GM23338 (cell line): ENCODE measurements around the gene STX4. TPM values are rescaled to one million over a fixed set of nuclear protein-coding genes. Genes with fewer than 3 reads are reported as not detected.

Source experiments
- ATAC-seq: fragments of 200-7000 bp; cut with Tn5 transposase; 3 replicates; pipeline ENCODE4 v1.9.1; 2020
- DNase-seq: peaks from one replicate; pipeline ENCODE4 v3.0.0-alpha.2; 2015; ENCODE audit warnings: low spot score
- H2AFZ ChIP-seq: fragments of 200-600 bp; sonication (generic); 2 replicates; pipeline ENCODE4 v1.8.0; 2016; ENCODE audit warnings: antibody characterized with exemption, mild to moderate bottlenecking, moderate library complexity
- H3F3A ChIP-seq: fragments of 200-600 bp; sonication (generic); replicated peaks from 2 replicates; pipeline ENCODE4 v1.8.0; 2017; ENCODE audit warnings: antibody characterized with exemption, mixed run types, low read depth
- H3K27ac ChIP-seq: fragments of 200-600 bp; sonication (generic); 2 replicates; pipeline ENCODE4 v1.6.1; 2016; ENCODE audit warnings: low read depth
- H3K27me3 ChIP-seq: fragments of 200-600 bp; sonication (generic); 2 replicates; pipeline ENCODE4 v1.8.0; 2016; ENCODE audit warnings: mild to moderate bottlenecking, mixed run types, moderate library complexity; ENCODE audit not compliant: insufficient read depth
- H3K36me3 ChIP-seq: fragments of 200-600 bp; sonication (generic); 2 replicates; pipeline ENCODE4 v1.8.0; 2016; ENCODE audit warnings: mild to moderate bottlenecking; ENCODE audit not compliant: insufficient read depth
- H3K4me1 ChIP-seq: fragments of 200-600 bp; sonication (generic); 2 replicates; pipeline ENCODE4 v1.8.0; 2016; ENCODE audit warnings: mild to moderate bottlenecking, moderate library complexity; ENCODE audit not compliant: insufficient read depth
- H3K4me2 ChIP-seq: fragments of 200-600 bp; sonication (generic); 2 replicates; pipeline ENCODE4 v1.7.1; 2017; ENCODE audit warnings: mixed run types
- H3K4me3 ChIP-seq: fragments of 200-600 bp; sonication (generic); 2 replicates; pipeline ENCODE4 v1.6.1; 2016; ENCODE audit warnings: mixed run types
- H3K79me2 ChIP-seq: fragments of 200-600 bp; sonication (generic); replicated peaks from 2 replicates; pipeline ENCODE4 v1.8.0; 2017; ENCODE audit warnings: mild to moderate bottlenecking; ENCODE audit not compliant: insufficient read depth
- H3K9me2 ChIP-seq: fragments of 200-600 bp; sonication (generic); 2 replicates; pipeline ENCODE4 v1.8.0; 2017; ENCODE audit not compliant: insufficient read depth
- H4K20me1 ChIP-seq: fragments of 200-600 bp; sonication (generic); replicated peaks from 2 replicates; pipeline ENCODE4 v1.8.0; 2017; ENCODE audit warnings: mild to moderate bottlenecking; ENCODE audit not compliant: insufficient read depth
- H3K27ac Mint-ChIP-seq: 2 replicates; pipeline ENCODE4 v1.8.0; 2020; ENCODE audit warnings: inconsistent platforms, mild to moderate bottlenecking, moderate library complexity, mixed read lengths
- H3K27me3 Mint-ChIP-seq: 3 replicates; pipeline ENCODE4 v1.8.0; 2022; ENCODE audit warnings: low read depth, mild to moderate bottlenecking, moderate library complexity, mixed read lengths, inconsistent platforms; ENCODE audit not compliant: insufficient read depth, poor library complexity
- H3K36me3 Mint-ChIP-seq: 3 replicates; pipeline ENCODE4 v1.8.0; 2021; ENCODE audit warnings: low read depth, mild to moderate bottlenecking, inconsistent platforms, moderate library complexity, mixed read lengths
- H3K4me1 Mint-ChIP-seq: 3 replicates; pipeline ENCODE4 v1.8.0; 2020; ENCODE audit warnings: mild to moderate bottlenecking, inconsistent platforms, mixed read lengths
- H3K4me3 Mint-ChIP-seq: 3 replicates; pipeline ENCODE4 v1.8.0; 2021; ENCODE audit warnings: moderate library complexity, mild to moderate bottlenecking, inconsistent platforms, mixed read lengths
- H3K9me3 Mint-ChIP-seq: 3 replicates; pipeline ENCODE4 v1.8.0; 2020; ENCODE audit warnings: moderate library complexity, mild to moderate bottlenecking, inconsistent platforms, mixed read lengths
- CREB1 ChIP-seq: fragments of 250-450 bp; sonication (Bioruptor Pico); IDR thresholded peaks from 2 replicates; pipeline ENCODE4 v1.5.0; 2020; ENCODE audit warnings: low read depth, mild to moderate bottlenecking, moderate library complexity
- NANOG ChIP-seq: IDR thresholded peaks from 2 replicates; pipeline ENCODE4 v1.6.1; 2016; ENCODE audit warnings: antibody characterized with exemption, borderline replicate concordance
- POLR2AphosphoS5 ChIP-seq: IDR thresholded peaks from 2 replicates; pipeline ENCODE4 v1.6.1; 2016; ENCODE audit warnings: antibody characterized with exemption, low read depth
- ZNF331 ChIP-seq: fragments of 250-450 bp; sonication (Bioruptor Pico); IDR thresholded peaks from 2 replicates; pipeline ENCODE4 v1.5.0; 2020; ENCODE audit warnings: low read depth, mild to moderate bottlenecking, moderate library complexity
- polyA plus RNA-seq: library from polyadenylated mRNA; unstranded; fragments of >200 nt; fragmentation: Nextera tagmentation; extraction: Ambion mirVana; gene quantifications from 2 replicates; pipeline ENCODE4 v1.2.1, GENCODE V29; 2016
- total RNA-seq: library from RNA; depleted of rRNA; stranded (reverse); fragments of >200 nt; shearing (Covaris generic); gene quantifications from 2 replicates; pipeline ENCODE4 v1.2.3, GENCODE V29; 2014
- TF ChIP-seq, protein P1 (sequence below): IDR thresholded peaks from 2 replicates; pipeline ENCODE4 v1.6.1; 2016; ENCODE audit warnings: antibody characterized with exemption
- TF ChIP-seq, protein P2 (sequence below): IDR thresholded peaks from one replicate; pipeline ENCODE4 v1.6.1; 2018; ENCODE audit warnings: antibody characterized with exemption; ENCODE audit not compliant: unreplicated experiment

The STX4 gene
- total and polyA plus RNA-seq, 2 experiments from 2014 or later, result 13.0 to 39.3 TPM

DNA sequence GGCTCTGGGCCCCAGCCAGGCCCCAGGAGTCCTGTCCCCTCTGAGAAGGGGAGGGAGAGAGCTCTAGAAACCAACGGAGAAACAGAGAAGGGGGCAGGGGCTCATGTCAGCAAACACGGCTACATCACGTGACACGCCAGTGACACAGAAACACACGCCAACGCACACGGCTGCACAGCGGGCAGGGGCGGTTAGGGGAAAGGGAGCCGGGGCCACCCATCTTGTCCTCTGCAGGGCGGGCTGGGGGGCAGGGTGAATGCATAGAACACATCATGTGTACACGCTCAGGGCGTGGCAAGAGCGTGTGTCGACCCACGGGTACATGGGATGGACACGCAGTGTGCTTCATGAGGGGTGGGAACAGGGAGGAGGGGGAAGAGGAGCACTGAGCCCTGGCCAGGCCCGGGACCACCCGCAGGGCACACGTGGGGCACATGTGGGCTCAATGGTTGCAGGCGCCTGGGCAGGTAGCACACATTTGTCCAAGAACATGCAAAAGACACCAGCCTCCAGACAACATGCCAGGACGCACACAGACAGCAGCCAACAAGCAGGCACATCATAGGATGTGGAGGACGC lies 43.8 kb upstream of the STX4 start:
- H3K27me3 Mint-ChIP-seq, result peaks cover 17% of the 10 kb centered on the region
- no peak overlapping the region for H2AFZ ChIP-seq
- H3K27ac ChIP-seq, result no peak overlapping the region
- H3K4me3 ChIP-seq, result no peak overlapping the region
- ATAC-seq, result no peak
- peaks cover 7% of the 10 kb centered on the region; the same call in 1 of the 2 replicates for H3F3A ChIP-seq
- H3K4me2 ChIP-seq, result no peak overlapping the region
- no peaks in the 10 kb centered on the region for H3K79me2 ChIP-seq
- no peaks in the 10 kb centered on the region for H3K4me1 ChIP-seq
- H3K4me1 Mint-ChIP-seq, result peaks cover 6% of the 10 kb centered on the region; the same call in 2 of the 3 replicates
- TF ChIP-seq, protein P1, sequence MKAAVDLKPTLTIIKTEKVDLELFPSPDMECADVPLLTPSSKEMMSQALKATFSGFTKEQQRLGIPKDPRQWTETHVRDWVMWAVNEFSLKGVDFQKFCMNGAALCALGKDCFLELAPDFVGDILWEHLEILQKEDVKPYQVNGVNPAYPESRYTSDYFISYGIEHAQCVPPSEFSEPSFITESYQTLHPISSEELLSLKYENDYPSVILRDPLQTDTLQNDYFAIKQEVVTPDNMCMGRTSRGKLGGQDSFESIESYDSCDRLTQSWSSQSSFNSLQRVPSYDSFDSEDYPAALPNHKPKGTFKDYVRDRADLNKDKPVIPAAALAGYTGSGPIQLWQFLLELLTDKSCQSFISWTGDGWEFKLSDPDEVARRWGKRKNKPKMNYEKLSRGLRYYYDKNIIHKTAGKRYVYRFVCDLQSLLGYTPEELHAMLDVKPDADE, result no peak
- TF ChIP-seq POLR2AphosphoS5 (no peak), ZNF331 (no peak), NANOG (no peak)
- TF ChIP-seq, protein P2, sequence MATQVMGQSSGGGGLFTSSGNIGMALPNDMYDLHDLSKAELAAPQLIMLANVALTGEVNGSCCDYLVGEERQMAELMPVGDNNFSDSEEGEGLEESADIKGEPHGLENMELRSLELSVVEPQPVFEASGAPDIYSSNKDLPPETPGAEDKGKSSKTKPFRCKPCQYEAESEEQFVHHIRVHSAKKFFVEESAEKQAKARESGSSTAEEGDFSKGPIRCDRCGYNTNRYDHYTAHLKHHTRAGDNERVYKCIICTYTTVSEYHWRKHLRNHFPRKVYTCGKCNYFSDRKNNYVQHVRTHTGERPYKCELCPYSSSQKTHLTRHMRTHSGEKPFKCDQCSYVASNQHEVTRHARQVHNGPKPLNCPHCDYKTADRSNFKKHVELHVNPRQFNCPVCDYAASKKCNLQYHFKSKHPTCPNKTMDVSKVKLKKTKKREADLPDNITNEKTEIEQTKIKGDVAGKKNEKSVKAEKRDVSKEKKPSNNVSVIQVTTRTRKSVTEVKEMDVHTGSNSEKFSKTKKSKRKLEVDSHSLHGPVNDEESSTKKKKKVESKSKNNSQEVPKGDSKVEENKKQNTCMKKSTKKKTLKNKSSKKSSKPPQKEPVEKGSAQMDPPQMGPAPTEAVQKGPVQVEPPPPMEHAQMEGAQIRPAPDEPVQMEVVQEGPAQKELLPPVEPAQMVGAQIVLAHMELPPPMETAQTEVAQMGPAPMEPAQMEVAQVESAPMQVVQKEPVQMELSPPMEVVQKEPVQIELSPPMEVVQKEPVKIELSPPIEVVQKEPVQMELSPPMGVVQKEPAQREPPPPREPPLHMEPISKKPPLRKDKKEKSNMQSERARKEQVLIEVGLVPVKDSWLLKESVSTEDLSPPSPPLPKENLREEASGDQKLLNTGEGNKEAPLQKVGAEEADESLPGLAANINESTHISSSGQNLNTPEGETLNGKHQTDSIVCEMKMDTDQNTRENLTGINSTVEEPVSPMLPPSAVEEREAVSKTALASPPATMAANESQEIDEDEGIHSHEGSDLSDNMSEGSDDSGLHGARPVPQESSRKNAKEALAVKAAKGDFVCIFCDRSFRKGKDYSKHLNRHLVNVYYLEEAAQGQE, result no peak
- H3K9me3 Mint-ChIP-seq, result no peaks in the 10 kb centered on the region
- H3K4me3 Mint-ChIP-seq, result no peak overlapping the region
- H3K36me3 ChIP-seq, result no peaks in the 10 kb centered on the region
- no peaks in the 10 kb centered on the region; the same call in 1 of the 2 replicates for H4K20me1 ChIP-seq
- H3K27ac Mint-ChIP-seq, result no peak overlapping the region
- H3K9me2 ChIP-seq, result no peaks in the 10 kb centered on the region
- peaks cover 4% of the 10 kb centered on the region; the same call in 1 of the 3 replicates for H3K36me3 Mint-ChIP-seq
- no peak for DNase-seq
- H3K27me3 ChIP-seq, result no peaks in the 10 kb centered on the region

DNA sequence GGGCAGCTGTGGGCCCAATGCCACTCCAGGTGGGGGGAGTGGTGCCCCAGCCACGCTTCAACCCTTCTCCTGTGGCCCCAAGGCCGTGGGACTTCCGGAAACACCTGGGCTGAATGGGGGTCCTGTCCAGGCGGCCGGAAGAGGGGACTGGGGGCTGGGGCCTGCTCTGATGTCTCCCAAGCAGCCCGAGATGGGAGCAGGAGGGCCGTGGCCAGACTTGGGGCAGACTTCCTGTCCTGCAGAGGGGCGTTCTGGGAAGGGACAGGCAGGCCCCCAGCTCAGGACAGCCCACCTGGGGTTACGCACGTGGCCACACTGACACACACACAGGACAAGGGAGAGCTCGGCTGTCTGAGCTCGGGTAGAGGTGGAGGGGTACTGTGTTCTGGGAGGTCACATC lies 43.3 kb upstream of the STX4 start:
- Histone ChIP-seq H4K20me1 (no peaks in the 10 kb centered on the region; the same call in 1 of the 2 replicates), H3K27ac (no peak overlapping the region), H3K27me3 (no peaks in the 10 kb centered on the region), H2AFZ (no peak overlapping the region), H3K4me3 (no peak overlapping the region), H3K4me2 (no peak overlapping the region), H3K4me1 (peaks cover under 1% of the 10 kb centered on the region; the same call in 1 of the 2 replicates), H3K36me3 (no peaks in the 10 kb centered on the region), H3K9me2 (no peaks in the 10 kb centered on the region), H3K79me2 (no peaks in the 10 kb centered on the region), H3F3A (peaks cover 6% of the 10 kb centered on the region; the same call in 1 of the 2 replicates)
- ATAC-seq, result no peak
- Mint-ChIP-seq H3K27me3 (peaks cover 16% of the 10 kb centered on the region), H3K36me3 (peaks cover 4% of the 10 kb centered on the region; the same call in 1 of the 3 replicates), H3K4me1 (peaks cover 6% of the 10 kb centered on the region; the same call in 2 of the 3 replicates), H3K27ac (no peak overlapping the region), H3K9me3 (no peaks in the 10 kb centered on the region), H3K4me3 (no peak overlapping the region)
- TF ChIP-seq CREB1 (CRISPR knock-in tag), result no peak
- no peak for DNase-seq
